CD14-positive monocyte (primary cell): ENCODE results near the gene BMERB1. TPM values are rescaled to one million over a fixed set of nuclear protein-coding genes. Genes with fewer than 3 reads are reported as not detected.

Experiments
- DNase-seq, 3 donors: peaks; one replicate each; pipeline ENCODE4 v3.0.0-alpha.2; 2011 to 2022
- H2AFZ ChIP-seq: 2 replicates; pipeline ENCODE4 v1.6.0; 2012; ENCODE audit warnings: mild to moderate bottlenecking, low read depth, low read length, inconsistent platforms; ENCODE audit not compliant: insufficient read depth, poor library complexity, severe bottlenecking
- H3K27ac ChIP-seq, 2 donors: 1 replicate in 1 of 2; 2 replicates in 1 of 2; pipeline ENCODE4 v1.5.1; 2012 to 2013; ENCODE audit warnings: low read length in 2 of 2, control low read depth in 1 of 2, inconsistent platforms in 1 of 2, low read depth in 1 of 2, mild to moderate bottlenecking in 1 of 2
- H3K27me3 ChIP-seq, 2 donors: one replicate each; pipeline versions ENCODE4 v1.6.0 to v1.6.1; 2011 to 2013; ENCODE audit warnings: low read length in 2 of 2; ENCODE audit not compliant: control insufficient read depth in 2 of 2, insufficient read depth in 2 of 2
- H3K36me3 ChIP-seq, 2 donors: replicated peaks in 1 of 2; 1 replicate in 1 of 2; 2 replicates in 1 of 2; pipeline versions ENCODE4 v1.5.1 to v1.6.1; 2012 to 2013; ENCODE audit warnings: low read length in 2 of 2, control low read depth in 1 of 2, inconsistent platforms in 1 of 2, mild to moderate bottlenecking in 1 of 2; ENCODE audit not compliant: insufficient read depth in 2 of 2, control insufficient read depth in 1 of 2
- H3K4me1 ChIP-seq, 2 donors: 1 replicate in 1 of 2; 2 replicates in 1 of 2; pipeline versions ENCODE4 v1.5.1 to v1.6.1; 2012 to 2013; ENCODE audit warnings: low read length in 2 of 2, control low read depth in 1 of 2, inconsistent platforms in 1 of 2, mild to moderate bottlenecking in 1 of 2, moderate library complexity in 1 of 2; ENCODE audit not compliant: insufficient read depth in 2 of 2, control insufficient read depth in 1 of 2
- H3K4me2 ChIP-seq: replicated peaks from 2 replicates; pipeline ENCODE3; 2012; ENCODE audit warnings: low read length, moderate library complexity, mild to moderate bottlenecking; ENCODE audit not compliant: poor library complexity, severe bottlenecking; ENCODE audit errors: extremely low read depth
- H3K4me3 ChIP-seq, 3 experiments: fragments of 200-600 bp in 1 of 3; sonication (generic) in 1 of 3; replicated peaks in 1 of 3; 1 replicate in 2 of 3; 2 replicates in 1 of 3; pipeline ENCODE4 v1.5.1; 2011 to 2013; ENCODE audit warnings: low read length in 3 of 3, mild to moderate bottlenecking in 3 of 3, control low read depth in 2 of 3, low read depth in 2 of 3, inconsistent platforms in 1 of 3, moderate library complexity in 1 of 3
- H3K79me2 ChIP-seq: 2 replicates; pipeline ENCODE4 v1.6.0; 2012; ENCODE audit warnings: mild to moderate bottlenecking, control low read depth, inconsistent platforms, low read length, moderate library complexity; ENCODE audit not compliant: insufficient read depth
- H3K9ac ChIP-seq: 2 replicates; pipeline ENCODE4 v1.6.0; 2017; ENCODE audit warnings: low read length, mild to moderate bottlenecking; ENCODE audit not compliant: insufficient read depth, poor library complexity, severe bottlenecking
- H3K9me3 ChIP-seq, 2 donors: replicated peaks in 1 of 2; 1 replicate in 1 of 2; 2 replicates in 1 of 2; pipeline versions ENCODE4 v1.5.1 to v1.6.1; 2012 to 2013; ENCODE audit warnings: low read length in 2 of 2, control low read depth in 1 of 2; ENCODE audit not compliant: control insufficient read depth in 1 of 2, insufficient read depth in 1 of 2
- H4K20me1 ChIP-seq: 2 replicates; pipeline ENCODE4 v1.6.0; 2012; ENCODE audit warnings: mild to moderate bottlenecking, low read length, control low read depth, moderate library complexity; ENCODE audit not compliant: insufficient read depth
- H3K27ac Mint-ChIP-seq, 7 donors: one replicate each; pipeline ENCODE4 v1.8.0; 2020; ENCODE audit warnings: mild to moderate bottlenecking in 7 of 7, mixed read lengths in 7 of 7, moderate library complexity in 6 of 7, inconsistent platforms in 2 of 7
- H3K27me3 Mint-ChIP-seq, 3 donors: one replicate each; pipeline ENCODE4 v1.8.0; 2021 to 2022; ENCODE audit warnings: low read depth in 3 of 3, mild to moderate bottlenecking in 3 of 3, mixed read lengths in 3 of 3, moderate library complexity in 3 of 3, inconsistent platforms in 1 of 3
- H3K36me3 Mint-ChIP-seq, 2 donors: one replicate each; pipeline ENCODE4 v1.8.0; 2020; ENCODE audit warnings: mixed read lengths in 2 of 2, inconsistent platforms in 1 of 2, mild to moderate bottlenecking in 1 of 2
- H3K4me1 Mint-ChIP-seq: one replicate; pipeline ENCODE4 v1.8.0; 2020; ENCODE audit warnings: mild to moderate bottlenecking, mixed read lengths
- H3K4me3 Mint-ChIP-seq, 2 donors: one replicate each; pipeline ENCODE4 v1.8.0; 2020; ENCODE audit warnings: mild to moderate bottlenecking in 2 of 2, mixed read lengths in 2 of 2, moderate library complexity in 1 of 2
- H3K9me3 Mint-ChIP-seq, 7 donors: one replicate each; pipeline ENCODE4 v1.8.0; 2020 to 2022; ENCODE audit warnings: mixed read lengths in 7 of 7, mild to moderate bottlenecking in 6 of 7, moderate library complexity in 6 of 7, inconsistent platforms in 2 of 7
- WGBS: methylation state at CpG from one replicate; pipeline ENCODE4 v1.1.5; 2013; ENCODE audit warnings: missing lambda C conversion rate; ENCODE audit not compliant: insufficient coverage; 5-methylcytosine and 5-hydroxymethylcytosine counted together
- intact Hi-C, 2 donors: fragments of 100-400 bp; cut with micrococcal nuclease; formaldehyde crosslinking; loops; one replicate each; pipeline versions ENCODE4 v1.15.0 to v1.15.1; 2023
- polyA plus RNA-seq, 3 donors: library from polyadenylated mRNA; depleted of rRNA in 1 of 3; unstranded in 2 of 3; stranded (reverse) in 1 of 3; fragments of 300-500 nt in 2 of 3; fragments of >200 nt in 1 of 3; fragmentation: Illumina TruSeq in 2 of 3; gene quantifications; 1 replicate in 2 of 3; 2 replicates in 1 of 3; pipeline ENCODE4 v1.2.3, GENCODE V29; 2012 to 2021
- TF ChIP-seq, protein P1 (sequence below): fragments of 200-600 bp; IDR thresholded peaks from one replicate; pipeline ENCODE4 v1.8.0; 2022; ENCODE audit warnings: antibody characterized with exemption, mild to moderate bottlenecking

The BMERB1 gene
- polyA plus RNA-seq, 3 donors = 0.11 to 0.28 (median 0.11) TPM

DNA sequence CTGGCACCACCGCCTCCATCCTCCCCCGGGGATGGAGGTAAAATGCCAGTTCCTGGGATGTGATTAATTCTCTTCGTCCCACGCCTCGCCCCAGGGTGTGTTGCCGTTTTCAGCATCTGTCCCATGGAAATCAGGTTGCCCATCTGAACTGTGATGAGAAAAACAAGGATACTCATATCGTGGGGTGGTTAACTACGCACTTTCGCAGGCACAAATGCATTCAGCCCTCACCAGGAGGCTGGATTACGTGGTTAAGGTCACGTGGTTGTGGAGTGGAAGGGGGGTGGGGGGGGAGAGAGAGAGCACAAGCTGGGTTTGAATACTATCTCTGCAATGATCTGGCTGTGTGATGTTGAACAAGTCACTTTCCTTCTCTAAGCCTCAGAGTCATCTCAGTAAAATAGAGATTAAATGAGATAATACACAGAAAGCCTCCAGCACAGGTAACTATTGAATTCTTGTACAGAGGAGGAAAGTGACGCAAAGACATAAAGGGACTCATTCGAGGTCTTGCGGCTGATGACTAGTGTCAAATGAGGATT lies 74.7 kb downstream of the BMERB1 start:
- Histone ChIP-seq H3K4me1 (peaks cover 12% of the 10 kb centered on the region in 2 donors), H4K20me1 (no peaks in the 10 kb centered on the region), H3K36me3 (no peaks in the 10 kb centered on the region), H2AFZ (no peak overlapping the region), H3K9me3 (no peaks in the 10 kb centered on the region), H3K4me3 (no peak overlapping the region), H3K27me3 (no peaks in the 10 kb centered on the region), H3K27ac (no peak overlapping the region), H3K4me2 (no peak overlapping the region), H3K79me2 (no peaks in the 10 kb centered on the region), H3K9ac (no peak overlapping the region)
- no peaks in the 10 kb centered on the region for H3K9me3 Mint-ChIP-seq
- TF ChIP-seq, protein P1, sequence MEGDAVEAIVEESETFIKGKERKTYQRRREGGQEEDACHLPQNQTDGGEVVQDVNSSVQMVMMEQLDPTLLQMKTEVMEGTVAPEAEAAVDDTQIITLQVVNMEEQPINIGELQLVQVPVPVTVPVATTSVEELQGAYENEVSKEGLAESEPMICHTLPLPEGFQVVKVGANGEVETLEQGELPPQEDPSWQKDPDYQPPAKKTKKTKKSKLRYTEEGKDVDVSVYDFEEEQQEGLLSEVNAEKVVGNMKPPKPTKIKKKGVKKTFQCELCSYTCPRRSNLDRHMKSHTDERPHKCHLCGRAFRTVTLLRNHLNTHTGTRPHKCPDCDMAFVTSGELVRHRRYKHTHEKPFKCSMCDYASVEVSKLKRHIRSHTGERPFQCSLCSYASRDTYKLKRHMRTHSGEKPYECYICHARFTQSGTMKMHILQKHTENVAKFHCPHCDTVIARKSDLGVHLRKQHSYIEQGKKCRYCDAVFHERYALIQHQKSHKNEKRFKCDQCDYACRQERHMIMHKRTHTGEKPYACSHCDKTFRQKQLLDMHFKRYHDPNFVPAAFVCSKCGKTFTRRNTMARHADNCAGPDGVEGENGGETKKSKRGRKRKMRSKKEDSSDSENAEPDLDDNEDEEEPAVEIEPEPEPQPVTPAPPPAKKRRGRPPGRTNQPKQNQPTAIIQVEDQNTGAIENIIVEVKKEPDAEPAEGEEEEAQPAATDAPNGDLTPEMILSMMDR = no peak
- WGBS = 75% methylated on average over 12 of the region's 14 CpGs
- H3K27me3 Mint-ChIP-seq = peaks cover 6 to 12% (median 10%) of the 10 kb centered on the region in 3 donors
- peaks cover 17% of the 10 kb centered on the region for H3K4me1 Mint-ChIP-seq
- no peak overlapping the region for H3K27ac Mint-ChIP-seq
- intact Hi-C loops = no loop called here
- H3K4me3 Mint-ChIP-seq = no peak overlapping the region
- H3K36me3 Mint-ChIP-seq = no peaks in the 10 kb centered on the region
- no peak for DNase-seq

DNA sequence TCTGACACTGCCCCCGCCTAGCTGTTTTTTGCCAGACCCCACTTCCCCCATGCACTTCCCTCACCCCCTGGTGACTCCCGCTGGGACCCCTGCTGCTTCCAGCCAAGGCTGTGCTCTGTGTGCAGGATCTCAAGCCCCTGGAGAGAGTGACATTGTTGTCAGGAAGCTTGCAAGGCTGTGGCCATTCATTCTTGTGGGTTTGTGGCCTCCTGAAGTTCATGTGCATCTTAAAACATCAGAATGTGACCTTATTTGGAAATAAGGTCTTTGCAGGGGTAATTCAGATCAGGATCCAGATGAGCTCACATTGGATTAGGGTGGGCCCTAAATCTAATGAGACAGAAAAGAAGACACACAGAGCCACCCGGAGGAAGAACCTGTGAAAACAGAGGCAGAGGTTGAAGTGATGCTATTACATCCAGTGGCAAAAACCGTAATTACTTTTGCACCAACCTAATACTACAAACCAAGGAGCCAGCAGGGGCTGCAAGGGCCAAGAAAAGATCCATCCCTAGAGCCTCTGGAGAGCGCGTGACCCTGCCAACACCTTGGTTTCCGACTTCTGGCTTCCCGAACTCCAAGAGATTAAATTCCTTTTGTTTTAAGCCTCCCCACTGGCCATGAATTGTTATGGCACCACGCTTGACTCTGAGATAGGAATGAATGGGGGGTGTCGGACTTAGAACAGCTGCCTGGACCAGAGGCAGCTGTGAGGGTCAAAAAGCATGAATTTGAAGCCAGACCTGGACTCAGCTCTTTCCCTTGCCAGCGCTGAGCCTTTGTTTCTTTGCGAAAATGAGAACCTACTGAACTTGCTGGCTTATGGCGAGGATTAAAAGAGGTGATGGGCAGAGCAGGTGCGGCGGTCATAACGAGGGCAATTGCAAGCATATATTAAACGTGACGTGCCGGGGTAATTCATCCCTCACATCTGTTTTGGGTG lies 75.5 kb downstream of the BMERB1 start:
- H3K4me1 Mint-ChIP-seq = peaks cover 17% of the 10 kb centered on the region
- no peak overlapping the region for H3K4me2 ChIP-seq
- H3K9me3 Mint-ChIP-seq = no peaks in the 10 kb centered on the region
- WGBS = 94% methylated on average over 5 of the region's 19 CpGs
- TF ChIP-seq, protein P1 = no peak
- DNase-seq = no peak
- H3K36me3 ChIP-seq = no peaks in the 10 kb centered on the region
- intact Hi-C loops = no loop called here
- no peak overlapping the region for H3K4me3 ChIP-seq
- H3K4me1 ChIP-seq = peaks cover 12% of the 10 kb centered on the region in 2 donors
- no peak overlapping the region for H2AFZ ChIP-seq
- no peak overlapping the region for H3K27ac ChIP-seq
- H3K36me3 Mint-ChIP-seq = no peaks in the 10 kb centered on the region
- H4K20me1 ChIP-seq = no peaks in the 10 kb centered on the region
- H3K27me3 ChIP-seq = no peaks in the 10 kb centered on the region
- no peaks in the 10 kb centered on the region for H3K79me2 ChIP-seq
- no peak overlapping the region for H3K4me3 Mint-ChIP-seq
- peaks cover 6 to 12% (median 10%) of the 10 kb centered on the region in 3 donors for H3K27me3 Mint-ChIP-seq
- H3K9ac ChIP-seq = no peak overlapping the region
- H3K27ac Mint-ChIP-seq = peak overlapping the region in 1 of 7 donors; percentile 69
- H3K9me3 ChIP-seq = no peaks in the 10 kb centered on the region
